ENCODE data around the gene SLAMF8. TPM values are rescaled to one million over a fixed set of nuclear protein-coding genes. Genes with fewer than 3 reads are reported as not detected.

The SLAMF8 gene
- total RNA-seq, 4 donors from 2014 or later: 8.9 to 36.0 (median 11.2) TPM

DNA sequence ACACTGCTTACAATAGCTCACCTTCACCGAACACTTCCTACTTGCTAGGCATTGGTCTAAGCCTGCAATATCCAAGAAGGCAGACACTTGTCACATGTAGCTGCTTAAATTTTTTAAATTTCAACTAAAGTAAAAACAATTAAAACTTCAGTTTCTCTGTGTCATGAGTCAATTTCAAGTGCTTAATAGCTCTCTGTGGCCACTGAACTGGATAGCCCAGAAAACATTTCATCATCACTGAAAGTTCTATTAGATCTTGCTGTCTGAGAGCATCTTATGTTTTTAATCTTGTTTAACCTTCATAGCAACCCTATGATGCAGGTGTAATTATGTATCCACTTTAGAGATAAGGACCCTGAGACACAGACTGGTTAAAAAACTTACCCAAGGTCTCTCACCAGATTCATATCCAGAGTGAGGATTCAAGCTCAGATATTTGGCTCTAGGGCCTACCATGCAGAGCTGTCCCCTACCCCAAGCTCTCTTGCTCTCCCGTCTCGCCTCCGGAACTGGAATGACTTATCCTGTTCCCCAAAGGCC, 27.2 kb upstream of the SLAMF8 start:
- no peak for ATAC-seq (ENCODE audit: low FRiP score)
- no peak for DNase-seq (ENCODE audit: low spot score)
- TF ChIP-seq, protein P1, sequence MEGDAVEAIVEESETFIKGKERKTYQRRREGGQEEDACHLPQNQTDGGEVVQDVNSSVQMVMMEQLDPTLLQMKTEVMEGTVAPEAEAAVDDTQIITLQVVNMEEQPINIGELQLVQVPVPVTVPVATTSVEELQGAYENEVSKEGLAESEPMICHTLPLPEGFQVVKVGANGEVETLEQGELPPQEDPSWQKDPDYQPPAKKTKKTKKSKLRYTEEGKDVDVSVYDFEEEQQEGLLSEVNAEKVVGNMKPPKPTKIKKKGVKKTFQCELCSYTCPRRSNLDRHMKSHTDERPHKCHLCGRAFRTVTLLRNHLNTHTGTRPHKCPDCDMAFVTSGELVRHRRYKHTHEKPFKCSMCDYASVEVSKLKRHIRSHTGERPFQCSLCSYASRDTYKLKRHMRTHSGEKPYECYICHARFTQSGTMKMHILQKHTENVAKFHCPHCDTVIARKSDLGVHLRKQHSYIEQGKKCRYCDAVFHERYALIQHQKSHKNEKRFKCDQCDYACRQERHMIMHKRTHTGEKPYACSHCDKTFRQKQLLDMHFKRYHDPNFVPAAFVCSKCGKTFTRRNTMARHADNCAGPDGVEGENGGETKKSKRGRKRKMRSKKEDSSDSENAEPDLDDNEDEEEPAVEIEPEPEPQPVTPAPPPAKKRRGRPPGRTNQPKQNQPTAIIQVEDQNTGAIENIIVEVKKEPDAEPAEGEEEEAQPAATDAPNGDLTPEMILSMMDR (IDR thresholded peaks at IDR 0.05): no peak

DNA sequence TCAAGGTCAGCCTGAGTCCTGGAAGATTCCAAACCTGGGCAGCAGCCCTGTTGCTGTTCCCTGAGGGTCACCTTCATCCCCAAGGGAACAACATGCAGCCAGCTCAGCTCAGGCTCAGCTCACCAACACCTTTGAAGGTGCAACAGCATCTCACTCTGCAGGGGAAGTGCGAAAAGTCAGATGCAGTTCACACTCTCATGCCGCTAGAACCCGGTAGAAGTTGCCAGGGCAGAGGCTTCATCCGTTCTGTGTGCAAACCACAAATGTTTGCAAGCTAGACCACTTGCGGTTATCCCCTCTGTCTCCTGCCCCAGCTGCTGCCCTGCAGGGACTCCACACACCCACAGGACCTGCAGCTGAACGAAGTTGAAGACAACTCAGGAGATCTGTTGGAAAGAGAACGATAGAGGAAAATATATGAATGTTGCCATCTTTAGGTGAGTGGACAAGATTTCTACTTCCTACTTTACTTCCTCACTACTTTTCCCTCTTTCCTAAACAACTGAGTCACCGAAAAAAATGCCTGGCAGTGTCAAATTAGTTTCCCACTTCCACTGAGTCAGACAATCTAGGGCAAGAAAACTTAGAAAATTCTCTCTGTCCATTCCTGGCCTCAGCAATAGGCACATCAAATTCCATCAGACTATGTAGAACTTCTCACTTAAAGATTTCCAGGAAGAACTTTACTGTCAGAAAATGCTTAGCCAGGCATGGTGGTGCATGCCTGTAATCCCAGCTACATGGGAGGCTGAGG, 26.3 kb upstream of the SLAMF8 start:
- TF ChIP-seq, protein P1 (IDR thresholded peaks at IDR 0.05): no peak
- ATAC-seq (ENCODE audit: low FRiP score): no peak
- DNase-seq (ENCODE audit: low spot score): no peak

- DNase-seq (ENCODE audit: low spot score) (no peak), ATAC-seq (ENCODE audit: low FRiP score) (no peak)
- TF ChIP-seq, protein P1 (IDR thresholded peaks at IDR 0.05): no peak
Measured at GRCh38 chr1:159802111-159802510, 24.6 kb upstream of the SLAMF8 start, which contains the start of gene FCRL6. Gene FCRL6, plus strand, starts transcription at chr1:159802360. Its CDS starts 65 bp downstream, at chr1:159802425.

GRCh38 chr1:159803956-159804689, 22.6 kb upstream of the SLAMF8 start:
- no peak for DNase-seq (ENCODE audit: low spot score)
- no peak for ATAC-seq (ENCODE audit: low FRiP score)
- TF ChIP-seq, protein P1 (IDR thresholded peaks at IDR 0.05): no peak

- DNase-seq (ENCODE audit: low spot score) (no peak), ATAC-seq (ENCODE audit: low FRiP score) (no peak)
- TF ChIP-seq, protein P1 (IDR thresholded peaks at IDR 0.05): no peak
Measured at GRCh38 chr1:159804924-159805323, 21.7 kb upstream of the SLAMF8 start.

GRCh38 chr1:159815926-159816325, 10.7 kb upstream of the SLAMF8 start:
- TF ChIP-seq, protein P1 (IDR thresholded peaks at IDR 0.05): no peak
- no peak for DNase-seq (ENCODE audit: low spot score)
- ATAC-seq (ENCODE audit: low FRiP score): no peak
